GM12872 (cell line): ENCODE results near the gene SELENON.

Experiments used
- CTCF ChIP-seq: IDR thresholded peaks from 3 replicates; pipeline ENCODE4 v1.5.1; 2011; ENCODE audit warnings: low read depth, mild to moderate bottlenecking, low read length, moderate library complexity; ENCODE audit not compliant: insufficient read depth

The SELENON gene

GRCh38 chr1:25858906-25859789 lies 59.2 kb downstream of the SELENON start, which contains the start of gene AUNIP:
AUNIP (minus strand) TSS chr1:25859457; CDS start chr1:25859357, 100 bp downstream.
- TF ChIP-seq CTCF, result no peak

- TF ChIP-seq CTCF, result no peak
These were observed 61.6 kb downstream of the SELENON start for GRCh38 chr1:25861316-25862286.

GRCh38 chr1:25862785-25863485 lies 62.9 kb downstream of the SELENON start:
- no peak for TF ChIP-seq CTCF

- TF ChIP-seq CTCF, result no peak
These were observed 63.7 kb downstream of the SELENON start for GRCh38 chr1:25863486-25864262.

- no peak for TF ChIP-seq CTCF
These were observed 64.4 kb downstream of the SELENON start for GRCh38 chr1:25864434-25864833.

GRCh38 chr1:25866288-25866687 lies 66.3 kb downstream of the SELENON start:
- TF ChIP-seq CTCF, result no peak
